HCT116 (cell line): ENCODE results near the gene ZAP70. TPM values are rescaled to one million over a fixed set of nuclear protein-coding genes. Genes with fewer than 3 reads are reported as not detected.

Source experiments
- ATAC-seq: fragments of 200-7000 bp; cut with Tn5 transposase; 2 replicates; pipeline ENCODE4 v1.9.1; 2020; ENCODE audit warnings: mild to moderate bottlenecking, moderate library complexity
- BruUV-seq: library from RNA; stranded (reverse); fragments of 400-500 nt; replicated peaks from 2 replicates; lab custom pipeline; 2021; lab: Mats Ljungman, UMichigan
- CTCF ChIA-PET: fragments of 300-600 bp; sonication (Branson Sonifier 250); formaldehyde crosslinking; loops from one replicate; lab custom pipeline; 2021; ENCODE audit warnings: antibody characterized with exemption; lab: Charles Lee
- POLR2A ChIA-PET: fragments of 300-600, 350-600 bp; sonication (Branson Sonifier 250); formaldehyde crosslinking; loops from one replicate; lab custom pipeline; 2021; ENCODE audit warnings: antibody characterized with exemption; lab: Charles Lee
- RAD21 ChIA-PET, 2 experiments: fragments of 300-600 bp; sonication (Branson Sonifier 250); formaldehyde crosslinking; loops; one replicate each; lab custom pipeline; 2023; ENCODE audit warnings: low total read pairs in 2 of 2; ENCODE audit not compliant: uncharacterized antibody in 2 of 2, unreplicated experiment in 2 of 2, low non-redundant PET in 1 of 2; lab: Charles Lee
- DNase-seq: peaks from one replicate; pipeline ENCODE4 v3.0.0-alpha.2; 2010; ENCODE audit warnings: low read depth, low spot score
- H2AFZ ChIP-seq: fragments of 200-600 bp; shearing (Covaris generic), sonication (generic); 2 replicates; pipeline ENCODE4 v1.6.1; 2017; ENCODE audit warnings: low read depth, mixed run types, mixed read lengths, antibody characterized with exemption, low read length; ENCODE audit not compliant: poor library complexity, severe bottlenecking
- H3K27ac ChIP-seq: 2 replicates; pipeline ENCODE4 v1.5.1; 2012; ENCODE audit warnings: low read depth, low read length
- H3K27me3 ChIP-seq: fragments of 200-600 bp; sonication (generic); 2 replicates; pipeline ENCODE4 v1.6.1; 2016; ENCODE audit warnings: mixed run types, low read length, mixed read lengths; ENCODE audit not compliant: insufficient read depth
- H3K36me3 ChIP-seq, 2 experiments: fragments of 200-500 bp in 1 of 2; fragments of 200-600 bp in 1 of 2; sonication (Bioruptor generic) in 1 of 2; sonication (generic) in 1 of 2; 2 replicates each; pipeline versions ENCODE4 v1.5.1 to v1.6.1; 2014 to 2016; ENCODE audit warnings: low read length in 2 of 2, inconsistent platforms in 1 of 2, mixed read lengths in 1 of 2, mixed run types in 1 of 2; ENCODE audit not compliant: insufficient read depth in 2 of 2, control insufficient read depth in 1 of 2
- H3K4me1 ChIP-seq, 2 experiments: fragments of 200-600 bp in 1 of 2; sonication (generic) in 1 of 2; 2 replicates each; pipeline versions ENCODE4 v1.5.1 to v1.6.1; 2012 to 2017; ENCODE audit warnings: low read length in 2 of 2, inconsistent platforms in 1 of 2, mild to moderate bottlenecking in 1 of 2, mixed read lengths in 1 of 2, mixed run types in 1 of 2, moderate library complexity in 1 of 2; ENCODE audit not compliant: insufficient read depth in 2 of 2, control insufficient read depth in 1 of 2
- H3K4me2 ChIP-seq: fragments of 200-600 bp; sonication (generic); 2 replicates; pipeline ENCODE4 v1.6.1; 2017; ENCODE audit warnings: mixed run types, low read length, mixed read lengths
- H3K4me3 ChIP-seq, 2 experiments: fragments of 200-600 bp in 1 of 2; sonication (generic) in 1 of 2; replicated peaks in 1 of 2; 2 replicates each; pipeline ENCODE4 v1.5.1; 2011 to 2016; ENCODE audit warnings: low read length in 2 of 2, control low read depth in 1 of 2, low read depth in 1 of 2, mild to moderate bottlenecking in 1 of 2, mixed read lengths in 1 of 2, mixed run types in 1 of 2
- H3K79me2 ChIP-seq: fragments of 200-600 bp; sonication (generic); 2 replicates; pipeline ENCODE4 v1.6.1; 2017; ENCODE audit warnings: mild to moderate bottlenecking, mixed run types, low read length, moderate library complexity, mixed read lengths; ENCODE audit not compliant: insufficient read depth
- H3K9ac ChIP-seq: fragments of 200-600 bp; sonication (generic); 2 replicates; pipeline ENCODE4 v1.6.1; 2016; ENCODE audit warnings: low read length, mixed read lengths
- H3K9me2 ChIP-seq: fragments of 200-600 bp; sonication (generic), shearing (Covaris generic); 2 replicates; pipeline ENCODE4 v1.6.1; 2017; ENCODE audit warnings: mixed run types, mild to moderate bottlenecking, moderate library complexity; ENCODE audit not compliant: insufficient read depth
- H3K9me3 ChIP-seq, 2 experiments: fragments of 200-500 bp in 1 of 2; fragments of 200-600 bp in 1 of 2; sonication (Bioruptor generic) in 1 of 2; sonication (generic) in 1 of 2; 2 replicates each; pipeline ENCODE4 v1.6.1; 2014 to 2017; ENCODE audit warnings: low read length in 2 of 2, mixed read lengths in 2 of 2, inconsistent platforms in 1 of 2, low read depth in 1 of 2, mild to moderate bottlenecking in 1 of 2, mixed run types in 1 of 2, moderate library complexity in 1 of 2; ENCODE audit not compliant: control insufficient read depth in 1 of 2, insufficient read depth in 1 of 2
- H4K20me1 ChIP-seq: fragments of 200-600 bp; sonication (generic), shearing (Covaris generic); 2 replicates; pipeline ENCODE4 v1.6.1; 2017; ENCODE audit warnings: mixed run types, mild to moderate bottlenecking, moderate library complexity; ENCODE audit not compliant: insufficient read depth
- ATF3 ChIP-seq: IDR thresholded peaks from 2 replicates; pipeline ENCODE4 v1.6.1; 2012
- CBX3 ChIP-seq: IDR thresholded peaks from 2 replicates; pipeline ENCODE4 v1.6.1; 2012; ENCODE audit warnings: low read depth
- EGR1 ChIP-seq: IDR thresholded peaks from 2 replicates; pipeline ENCODE4 v1.6.1; 2012; ENCODE audit warnings: low read depth
- ELF1 ChIP-seq: IDR thresholded peaks from 2 replicates; pipeline ENCODE4 v1.6.1; 2012; ENCODE audit warnings: low read depth, borderline replicate concordance
- EZH2 ChIP-seq: fragments of 200-600 bp; sonication (generic); IDR thresholded peaks from 2 replicates; pipeline ENCODE4 v1.6.1; 2017; ENCODE audit warnings: antibody characterized with exemption, mixed run types
- EZH2phosphoT487 ChIP-seq: fragments of 200-600 bp; IDR thresholded peaks from 2 replicates; pipeline ENCODE4 v1.6.1; 2018; ENCODE audit warnings: antibody characterized with exemption, borderline replicate concordance
- FOSL1 ChIP-seq: IDR thresholded peaks from 2 replicates; pipeline ENCODE4 v1.6.1; 2012; ENCODE audit warnings: low read depth
- POLR2AphosphoS5 ChIP-seq: IDR thresholded peaks from 2 replicates; pipeline ENCODE4 v1.6.1; 2011; ENCODE audit warnings: mild to moderate bottlenecking, low read depth, low read length, moderate library complexity
- RAD21 ChIP-seq: IDR thresholded peaks from 2 replicates; pipeline ENCODE4 v1.6.1; 2012; ENCODE audit warnings: low read depth, mild to moderate bottlenecking
- SIN3A ChIP-seq: IDR thresholded peaks from 2 replicates; pipeline ENCODE4 v1.6.1; 2012; ENCODE audit warnings: low read depth
- SP1 ChIP-seq: IDR thresholded peaks from 2 replicates; pipeline ENCODE4 v1.6.1; 2012; ENCODE audit warnings: low read depth
- TCF7L2 ChIP-seq: IDR thresholded peaks from 2 replicates; pipeline ENCODE4 v1.7.0; 2011; ENCODE audit warnings: borderline replicate concordance, inconsistent platforms; ENCODE audit not compliant: insufficient read depth, insufficient read length; ENCODE audit errors: extremely low read depth
- YY1 ChIP-seq: IDR thresholded peaks from 2 replicates; pipeline ENCODE4 v1.6.1; 2011; ENCODE audit warnings: low read length, low read depth, moderate library complexity, mild to moderate bottlenecking; ENCODE audit not compliant: insufficient replicate concordance; ENCODE audit errors: extremely low read depth
- ZBTB33 ChIP-seq: IDR thresholded peaks from 2 replicates; pipeline ENCODE4 v1.6.1; 2011; ENCODE audit warnings: mild to moderate bottlenecking, low read length, moderate library complexity; ENCODE audit not compliant: insufficient replicate concordance; ENCODE audit errors: extremely low read depth
- ZFX ChIP-seq: fragments of 450-650 bp; IDR thresholded peaks from 2 replicates; pipeline ENCODE4 v1.6.1; 2017
- intact Hi-C: fragments of 100-400 bp; cut with micrococcal nuclease; formaldehyde crosslinking; loops from 2 replicates; pipeline ENCODE4 v1.10.0; 2022
- total RNA-seq: library from RNA; stranded (reverse); gene quantifications from one replicate; pipeline ENCODE4 v1.2.1, GENCODE V29; 2021; ENCODE audit not compliant: unreplicated experiment
- TF ChIP-seq, protein P1 (sequence below): IDR thresholded peaks from 2 replicates; pipeline ENCODE4 v1.6.1; 2012; ENCODE audit warnings: low read depth

The ZAP70 gene
- total RNA-seq, 1 experiment from 2014 or later = 0.91 TPM

- H3K79me2 ChIP-seq = no peaks in the 10 kb centered on the region
- H3K9ac ChIP-seq = no peak overlapping the region
- RAD21 ChIA-PET = interaction anchor here (1.0 to 2.1 kb wide), 3 partner anchors 34 to 108 kb away, joined by 3 to 9 read pairs (median 3); no protein-coding TSS in a partner anchor
- H3K36me3 ChIP-seq = no peaks in the 10 kb centered on the region
- BruUV-seq = no TSS peak
- intact Hi-C loops = no loop called here
- H3K4me1 ChIP-seq = peaks cover 0 to 5% of the 10 kb centered on the region in 2 experiments; a peak in 1 of 4 replicates
- POLR2A ChIA-PET = no interaction called here
- no peak overlapping the region for H2AFZ ChIP-seq
- no peaks in the 10 kb centered on the region for H4K20me1 ChIP-seq
- no peak overlapping the region for H3K4me2 ChIP-seq
- no peak for ATAC-seq
- H3K4me3 ChIP-seq = no peak overlapping the region
- H3K9me3 ChIP-seq = no peaks in the 10 kb centered on the region
- CTCF ChIA-PET = interaction anchor here (1.2 to 5.5 kb wide), 4 partner anchors 10 to 951 kb away, joined by 3 to 89 read pairs (median 16); partner anchors contain the start of gene ANKRD36B
- H3K27ac ChIP-seq = no peak overlapping the region
- no peak for TF ChIP-seq ELF1
- no peak for TF ChIP-seq POLR2AphosphoS5
- TF ChIP-seq EGR1 = no peak
- no peak for TF ChIP-seq CBX3
- no peak for TF ChIP-seq ZBTB33
- TF ChIP-seq EZH2 = no peak
- TF ChIP-seq ZFX = no peak
- TF ChIP-seq FOSL1 = no peak
- TF ChIP-seq, protein P1, sequence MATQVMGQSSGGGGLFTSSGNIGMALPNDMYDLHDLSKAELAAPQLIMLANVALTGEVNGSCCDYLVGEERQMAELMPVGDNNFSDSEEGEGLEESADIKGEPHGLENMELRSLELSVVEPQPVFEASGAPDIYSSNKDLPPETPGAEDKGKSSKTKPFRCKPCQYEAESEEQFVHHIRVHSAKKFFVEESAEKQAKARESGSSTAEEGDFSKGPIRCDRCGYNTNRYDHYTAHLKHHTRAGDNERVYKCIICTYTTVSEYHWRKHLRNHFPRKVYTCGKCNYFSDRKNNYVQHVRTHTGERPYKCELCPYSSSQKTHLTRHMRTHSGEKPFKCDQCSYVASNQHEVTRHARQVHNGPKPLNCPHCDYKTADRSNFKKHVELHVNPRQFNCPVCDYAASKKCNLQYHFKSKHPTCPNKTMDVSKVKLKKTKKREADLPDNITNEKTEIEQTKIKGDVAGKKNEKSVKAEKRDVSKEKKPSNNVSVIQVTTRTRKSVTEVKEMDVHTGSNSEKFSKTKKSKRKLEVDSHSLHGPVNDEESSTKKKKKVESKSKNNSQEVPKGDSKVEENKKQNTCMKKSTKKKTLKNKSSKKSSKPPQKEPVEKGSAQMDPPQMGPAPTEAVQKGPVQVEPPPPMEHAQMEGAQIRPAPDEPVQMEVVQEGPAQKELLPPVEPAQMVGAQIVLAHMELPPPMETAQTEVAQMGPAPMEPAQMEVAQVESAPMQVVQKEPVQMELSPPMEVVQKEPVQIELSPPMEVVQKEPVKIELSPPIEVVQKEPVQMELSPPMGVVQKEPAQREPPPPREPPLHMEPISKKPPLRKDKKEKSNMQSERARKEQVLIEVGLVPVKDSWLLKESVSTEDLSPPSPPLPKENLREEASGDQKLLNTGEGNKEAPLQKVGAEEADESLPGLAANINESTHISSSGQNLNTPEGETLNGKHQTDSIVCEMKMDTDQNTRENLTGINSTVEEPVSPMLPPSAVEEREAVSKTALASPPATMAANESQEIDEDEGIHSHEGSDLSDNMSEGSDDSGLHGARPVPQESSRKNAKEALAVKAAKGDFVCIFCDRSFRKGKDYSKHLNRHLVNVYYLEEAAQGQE = no peak
- no peak for TF ChIP-seq SP1
- TF ChIP-seq YY1 = no peak
- no peak for TF ChIP-seq ATF3
- TF ChIP-seq EZH2phosphoT487 = no peak
- no peak for TF ChIP-seq TCF7L2
- no peak for TF ChIP-seq RAD21
- no peak for TF ChIP-seq SIN3A
- no peaks in the 10 kb centered on the region for H3K27me3 ChIP-seq
- DNase-seq = no peak
- no peaks in the 10 kb centered on the region for H3K9me2 ChIP-seq
Measured at GRCh38 chr2:97698530-97698929, 14.8 kb upstream of the ZAP70 start.
